ENCODE results near the gene RPS6KA2.

GRCh38 chr6:166656230-166657151, 29.4 kb upstream of the RPS6KA2 start:
- TF ChIP-seq CTCF (conservative IDR thresholded peaks at IDR 0.05) (no peak), EZH2 (IDR thresholded peaks at IDR 0.05; ENCODE audit: low read depth) (no peak)
